GM04504 (cell line): ENCODE measurements around the gene CREB5.
"Not testable (repeated sequence)": the region's sequence is repeated elsewhere in the genome, so short reads cannot be mapped to it uniquely, and the experiment has no call there.

ENCODE experiments used
- DNase-seq: peaks from one replicate; pipeline ENCODE4 v3.0.0-alpha.2; 2012; ENCODE audit warnings: low read depth

Gene CREB5

GRCh38 chr7:28550580-28551186 is 138.4 kb downstream of the CREB5 start:
- DNase-seq = no peak

GRCh38 chr7:28551331-28551730 is 139.0 kb downstream of the CREB5 start:
- DNase-seq = no peak

- DNase-seq = not testable (repeated sequence)
These were observed 139.4 kb downstream of the CREB5 start for GRCh38 chr7:28551766-28552165.

- no peak for DNase-seq
These were observed 142.6 kb downstream of the CREB5 start for GRCh38 chr7:28554802-28555471.

- DNase-seq = no peak
These were observed 143.7 kb downstream of the CREB5 start for GRCh38 chr7:28556025-28556424.

GRCh38 chr7:28556671-28557070 is 144.4 kb downstream of the CREB5 start:
- no peak for DNase-seq

- DNase-seq = no peak
These were observed 145.9 kb downstream of the CREB5 start for GRCh38 chr7:28558236-28558635.

- DNase-seq = no peak
These were observed 148.4 kb downstream of the CREB5 start for GRCh38 chr7:28560767-28561166.

- no peak for DNase-seq
These were observed 151.7 kb downstream of the CREB5 start for GRCh38 chr7:28564033-28564432.

GRCh38 chr7:28564755-28565374 is 152.5 kb downstream of the CREB5 start:
- peak; percentile 7 for DNase-seq

GRCh38 chr7:28565980-28566379 is 153.7 kb downstream of the CREB5 start:
- no peak for DNase-seq

GRCh38 chr7:28570113-28570969 is 158.0 kb downstream of the CREB5 start:
- no peak for DNase-seq

- DNase-seq = peak; percentile 5
These were observed 158.6 kb downstream of the CREB5 start for GRCh38 chr7:28570970-28571288.

- no peak for DNase-seq
These were observed 159.1 kb downstream of the CREB5 start for GRCh38 chr7:28571405-28571804.

GRCh38 chr7:28572321-28573058 is 160.2 kb downstream of the CREB5 start:
- no peak for DNase-seq

GRCh38 chr7:28573059-28573553 is 160.8 kb downstream of the CREB5 start:
- no peak for DNase-seq

- DNase-seq = no peak
These were observed 161.5 kb downstream of the CREB5 start for GRCh38 chr7:28573651-28574301.

GRCh38 chr7:28575241-28575643 is 162.9 kb downstream of the CREB5 start:
- no peak for DNase-seq

- DNase-seq = no peak
These were observed 164.3 kb downstream of the CREB5 start for GRCh38 chr7:28576656-28577055.

- no peak for DNase-seq
These were observed 167.3 kb downstream of the CREB5 start for GRCh38 chr7:28579571-28579970.

- no peak for DNase-seq
These were observed 168.3 kb downstream of the CREB5 start for GRCh38 chr7:28580665-28581064.
